Measurements from ENCODE around the gene MYOF.

The MYOF gene

GRCh38 chr10:93482145-93482834 is at the start of gene MYOF:
MYOF (minus strand) TSS chr10:93482334; CDS start chr10:93482194, 140 bp downstream.
- DNase-seq (ENCODE audit: extremely low read depth in 1 of 2, low read depth in 1 of 2): no peak

- no peak for DNase-seq (ENCODE audit: extremely low read depth in 1 of 2, low read depth in 1 of 2)
Measured at GRCh38 chr10:93518531-93518930, 36.4 kb upstream of the MYOF start.

GRCh38 chr10:93516006-93516380 is 33.9 kb upstream of the MYOF start:
- DNase-seq (ENCODE audit: extremely low read depth in 1 of 2, low read depth in 1 of 2): no peak

- DNase-seq (ENCODE audit: extremely low read depth in 1 of 2, low read depth in 1 of 2): no peak
Measured at GRCh38 chr10:93515071-93516005, 33.2 kb upstream of the MYOF start.

GRCh38 chr10:93514521-93514920 is 32.4 kb upstream of the MYOF start:
- no peak for DNase-seq (ENCODE audit: extremely low read depth in 1 of 2, low read depth in 1 of 2)

GRCh38 chr10:93513091-93513490 is 31.0 kb upstream of the MYOF start:
- DNase-seq (ENCODE audit: extremely low read depth in 1 of 2, low read depth in 1 of 2): no peak

- no peak for DNase-seq (ENCODE audit: extremely low read depth in 1 of 2, low read depth in 1 of 2)
Measured at GRCh38 chr10:93512565-93512964, 30.4 kb upstream of the MYOF start.

GRCh38 chr10:93509816-93510215 is 27.7 kb upstream of the MYOF start:
- no peak for DNase-seq (ENCODE audit: extremely low read depth in 1 of 2, low read depth in 1 of 2)

GRCh38 chr10:93505075-93505474 is 22.9 kb upstream of the MYOF start:
- DNase-seq (ENCODE audit: extremely low read depth in 1 of 2, low read depth in 1 of 2): no peak

- DNase-seq (ENCODE audit: extremely low read depth in 1 of 2, low read depth in 1 of 2): no peak
Measured at GRCh38 chr10:93503075-93503474, 20.9 kb upstream of the MYOF start.

- no peak for DNase-seq (ENCODE audit: extremely low read depth in 1 of 2, low read depth in 1 of 2)
Measured at GRCh38 chr10:93501650-93502049, 19.5 kb upstream of the MYOF start.

- no peak for DNase-seq (ENCODE audit: extremely low read depth in 1 of 2, low read depth in 1 of 2)
Measured at GRCh38 chr10:93498166-93498565, 16.0 kb upstream of the MYOF start.

- peak; percentile 72 to 93 for DNase-seq (ENCODE audit: extremely low read depth in 1 of 2, low read depth in 1 of 2)
Measured at GRCh38 chr10:93496322-93497041, 14.3 kb upstream of the MYOF start, which contains the start of gene CEP55. CEP55 (plus strand) TSS chr10:93496612; CDS start chr10:93500052, 3,440 bp downstream.

- DNase-seq (ENCODE audit: extremely low read depth in 1 of 2, low read depth in 1 of 2): no peak
Measured at GRCh38 chr10:93495654-93496321, 13.7 kb upstream of the MYOF start.

- no peak for DNase-seq (ENCODE audit: extremely low read depth in 1 of 2, low read depth in 1 of 2)
Measured at GRCh38 chr10:93494494-93494893, 12.4 kb upstream of the MYOF start.

- no peak for DNase-seq (ENCODE audit: extremely low read depth in 1 of 2, low read depth in 1 of 2)
Measured at GRCh38 chr10:93493162-93493561, 11.0 kb upstream of the MYOF start.

GRCh38 chr10:93491602-93492121 is 9.5 kb upstream of the MYOF start:
- no peak for DNase-seq (ENCODE audit: extremely low read depth in 1 of 2, low read depth in 1 of 2)

GRCh38 chr10:93488956-93489528 is 6.9 kb upstream of the MYOF start:
- no peak for DNase-seq (ENCODE audit: extremely low read depth in 1 of 2, low read depth in 1 of 2)

- DNase-seq (ENCODE audit: extremely low read depth in 1 of 2, low read depth in 1 of 2): no peak
Measured at GRCh38 chr10:93485690-93486089, 3.6 kb upstream of the MYOF start.

GRCh38 chr10:93481637-93482144 is 443 bp downstream of the MYOF start:
- no peak for DNase-seq (ENCODE audit: extremely low read depth in 1 of 2, low read depth in 1 of 2)

Data from activated CD8-positive, alpha-beta memory T cell treated with anti-CD3 and anti-CD28 coated beads for 1 hour (primary cell).